Panc1 (cell line): ENCODE data around the gene CASP10. TPM values are rescaled to one million over a fixed set of nuclear protein-coding genes. Genes with fewer than 3 reads are reported as not detected.

Experiments
- ATAC-seq: fragments of 200-7000 bp; cut with Tn5 transposase; 2 replicates; pipeline ENCODE4 v1.9.1; 2020; ENCODE audit warnings: mild to moderate bottlenecking, moderate library complexity
- BruUV-seq: library from RNA; stranded (reverse); fragments of 400-500 nt; replicated peaks from 2 replicates; lab custom pipeline; 2021; lab: Mats Ljungman, UMichigan
- CTCF ChIA-PET: fragments of 300-600 bp; sonication (Branson Sonifier 250); formaldehyde crosslinking; loops from one replicate; lab custom pipeline; 2022; ENCODE audit warnings: antibody characterized with exemption; lab: Charles Lee
- POLR2A ChIA-PET: fragments of 300-600 bp; sonication (Branson Sonifier 250); formaldehyde crosslinking; loops from one replicate; lab custom pipeline; 2022; ENCODE audit warnings: antibody characterized with exemption; lab: Charles Lee
- DNase-seq: peaks from one replicate; pipeline ENCODE4 v3.0.0-alpha.2; 2010; ENCODE audit warnings: low read depth, low spot score
- H3K27ac ChIP-seq: 2 replicates; pipeline ENCODE4 v1.5.1; 2011; ENCODE audit warnings: mild to moderate bottlenecking, low read length, inconsistent platforms
- H3K27me3 ChIP-seq: fragments of 200-500 bp; sonication (Bioruptor generic); 2 replicates; pipeline ENCODE4 v1.6.0; 2014; ENCODE audit warnings: low read length, inconsistent platforms; ENCODE audit not compliant: control insufficient read depth, insufficient read depth
- H3K36me3 ChIP-seq: fragments of 200-500 bp; sonication (Bioruptor generic); 2 replicates; pipeline ENCODE4 v1.5.1; 2014; ENCODE audit warnings: inconsistent platforms, mild to moderate bottlenecking, low read length, moderate library complexity; ENCODE audit not compliant: control insufficient read depth, insufficient read depth
- H3K4me1 ChIP-seq: 2 replicates; pipeline ENCODE4 v1.5.1; 2011; ENCODE audit warnings: inconsistent platforms, mild to moderate bottlenecking, low read length, moderate library complexity; ENCODE audit not compliant: control insufficient read depth, insufficient read depth
- H3K4me3 ChIP-seq, 2 experiments: 2 replicates each; pipeline ENCODE4 v1.5.1; 2011 to 2012; ENCODE audit warnings: low read depth in 2 of 2, low read length in 2 of 2, mild to moderate bottlenecking in 2 of 2, inconsistent platforms in 1 of 2, moderate library complexity in 1 of 2
- H3K9me3 ChIP-seq: fragments of 200-500 bp; sonication (Bioruptor generic); 2 replicates; pipeline ENCODE4 v1.5.1; 2014; ENCODE audit warnings: low read depth, mild to moderate bottlenecking, inconsistent platforms, low read length, moderate library complexity; ENCODE audit not compliant: control insufficient read depth, insufficient read depth
- POLR2AphosphoS5 ChIP-seq: IDR thresholded peaks from 2 replicates; pipeline ENCODE4 v1.6.1; 2012; ENCODE audit warnings: mild to moderate bottlenecking, low read depth, low read length, moderate library complexity
- SIN3A ChIP-seq: IDR thresholded peaks from 2 replicates; pipeline ENCODE4 v1.6.1; 2012; ENCODE audit warnings: low read depth, mild to moderate bottlenecking, low read length, moderate library complexity, borderline replicate concordance; ENCODE audit not compliant: insufficient read depth
- TCF7L2 ChIP-seq: IDR thresholded peaks from 2 replicates; pipeline ENCODE4 v1.6.1; 2011; ENCODE audit warnings: mild to moderate bottlenecking, low read depth, low read length, inconsistent platforms
- in situ Hi-C: cut with HindIII; loops from 2 replicates; pipeline ENCODE4 v1.10.0; 2016; ENCODE audit warnings: low sequenced_read_pairs, low pct_unique_long_range_greater_than_20kb
- intact Hi-C: fragments of 100-400 bp; cut with micrococcal nuclease; formaldehyde crosslinking; loops from one replicate; pipeline ENCODE4 v1.10.0; 2022; ENCODE audit not compliant: unreplicated experiment
- total RNA-seq: library from RNA; stranded (reverse); gene quantifications from one replicate; pipeline ENCODE4 v1.2.1, GENCODE V29; 2021; ENCODE audit not compliant: unreplicated experiment
- TF ChIP-seq, protein P1 (sequence below), 2 experiments: IDR thresholded peaks; 2 replicates each; pipeline ENCODE4 v1.6.1; 2011 to 2012; ENCODE audit warnings: low read depth in 2 of 2, control low read depth in 1 of 2, low read length in 1 of 2, mild to moderate bottlenecking in 1 of 2, moderate library complexity in 1 of 2; ENCODE audit not compliant: insufficient read depth in 1 of 2
- TF ChIP-seq, protein P2 (sequence below): fragments of 450-650 bp; IDR thresholded peaks from 2 replicates; pipeline ENCODE4 v1.5.1; 2017; ENCODE audit warnings: mild to moderate bottlenecking

The CASP10 gene
- total RNA-seq, 1 experiment from 2014 or later: 0.87 TPM

DNA sequence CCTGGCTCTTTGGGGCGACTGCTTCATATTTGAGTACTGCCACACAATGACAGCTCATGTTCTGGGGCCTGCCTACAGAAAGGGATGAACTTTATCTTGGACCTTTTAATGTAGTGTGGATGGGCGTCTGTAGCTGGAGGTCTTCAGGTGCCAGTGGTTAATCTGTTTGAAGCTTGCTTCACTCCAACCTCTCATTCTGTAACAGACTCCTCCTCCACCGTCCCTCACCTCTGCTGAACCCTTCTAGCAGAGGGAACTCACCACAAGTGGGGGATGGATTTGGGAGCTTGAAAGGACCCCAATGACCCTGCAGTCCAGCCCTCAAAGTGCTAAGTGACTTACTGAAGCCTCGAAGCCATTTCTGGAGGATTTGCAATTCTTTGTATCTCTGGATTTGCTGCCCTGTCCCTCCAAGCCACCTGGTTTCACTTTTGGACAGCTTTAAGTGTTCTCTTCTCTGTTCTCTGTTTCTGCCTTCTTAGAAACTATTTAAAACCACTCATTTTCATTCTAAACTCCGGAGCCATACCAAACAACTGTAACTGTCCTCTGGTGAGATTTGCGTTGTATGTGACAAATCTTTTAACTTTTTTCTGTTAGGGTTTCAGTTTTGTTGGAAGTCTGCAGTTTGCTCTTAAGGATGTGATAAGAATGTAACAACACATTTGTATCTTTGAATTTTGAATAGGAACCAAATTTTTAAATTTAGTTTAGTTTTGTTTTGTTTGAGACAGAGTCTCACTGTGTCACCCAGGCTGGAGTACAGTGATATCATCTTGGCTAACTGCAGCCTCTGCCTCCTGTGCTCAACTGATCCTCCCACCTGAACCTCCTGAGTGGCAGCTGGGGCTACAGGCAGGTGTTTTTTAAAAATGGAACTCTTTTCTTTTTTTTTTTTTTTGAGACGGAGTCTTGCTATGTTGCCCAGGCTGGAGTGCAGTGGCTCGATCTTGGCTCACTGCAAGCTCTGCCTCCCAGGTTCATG lies 40.4 kb downstream of the CASP10 start:
- H3K27me3 ChIP-seq: no peaks in the 10 kb centered on the region
- no peak overlapping the region for H3K27ac ChIP-seq
- no peaks in the 10 kb centered on the region for H3K36me3 ChIP-seq
- no TSS peak for BruUV-seq
- ChIA-PET CTCF (no interaction called here), POLR2A (no interaction called here)
- in situ Hi-C loops: no loop called here
- H3K4me3 ChIP-seq: no peak overlapping the region
- intact Hi-C loops: no loop called here
- DNase-seq (no peak), ATAC-seq (no peak)
- H3K4me1 ChIP-seq: no peaks in the 10 kb centered on the region
- H3K9me3 ChIP-seq: no peaks in the 10 kb centered on the region
- TF ChIP-seq, protein P1, sequence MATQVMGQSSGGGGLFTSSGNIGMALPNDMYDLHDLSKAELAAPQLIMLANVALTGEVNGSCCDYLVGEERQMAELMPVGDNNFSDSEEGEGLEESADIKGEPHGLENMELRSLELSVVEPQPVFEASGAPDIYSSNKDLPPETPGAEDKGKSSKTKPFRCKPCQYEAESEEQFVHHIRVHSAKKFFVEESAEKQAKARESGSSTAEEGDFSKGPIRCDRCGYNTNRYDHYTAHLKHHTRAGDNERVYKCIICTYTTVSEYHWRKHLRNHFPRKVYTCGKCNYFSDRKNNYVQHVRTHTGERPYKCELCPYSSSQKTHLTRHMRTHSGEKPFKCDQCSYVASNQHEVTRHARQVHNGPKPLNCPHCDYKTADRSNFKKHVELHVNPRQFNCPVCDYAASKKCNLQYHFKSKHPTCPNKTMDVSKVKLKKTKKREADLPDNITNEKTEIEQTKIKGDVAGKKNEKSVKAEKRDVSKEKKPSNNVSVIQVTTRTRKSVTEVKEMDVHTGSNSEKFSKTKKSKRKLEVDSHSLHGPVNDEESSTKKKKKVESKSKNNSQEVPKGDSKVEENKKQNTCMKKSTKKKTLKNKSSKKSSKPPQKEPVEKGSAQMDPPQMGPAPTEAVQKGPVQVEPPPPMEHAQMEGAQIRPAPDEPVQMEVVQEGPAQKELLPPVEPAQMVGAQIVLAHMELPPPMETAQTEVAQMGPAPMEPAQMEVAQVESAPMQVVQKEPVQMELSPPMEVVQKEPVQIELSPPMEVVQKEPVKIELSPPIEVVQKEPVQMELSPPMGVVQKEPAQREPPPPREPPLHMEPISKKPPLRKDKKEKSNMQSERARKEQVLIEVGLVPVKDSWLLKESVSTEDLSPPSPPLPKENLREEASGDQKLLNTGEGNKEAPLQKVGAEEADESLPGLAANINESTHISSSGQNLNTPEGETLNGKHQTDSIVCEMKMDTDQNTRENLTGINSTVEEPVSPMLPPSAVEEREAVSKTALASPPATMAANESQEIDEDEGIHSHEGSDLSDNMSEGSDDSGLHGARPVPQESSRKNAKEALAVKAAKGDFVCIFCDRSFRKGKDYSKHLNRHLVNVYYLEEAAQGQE (IDR thresholded peaks at IDR 0.05; ENCODE audit: insufficient read depth in 1 of 2, low read depth in 2 of 2, low read length in 1 of 2): no peak
- TF ChIP-seq, protein P2, sequence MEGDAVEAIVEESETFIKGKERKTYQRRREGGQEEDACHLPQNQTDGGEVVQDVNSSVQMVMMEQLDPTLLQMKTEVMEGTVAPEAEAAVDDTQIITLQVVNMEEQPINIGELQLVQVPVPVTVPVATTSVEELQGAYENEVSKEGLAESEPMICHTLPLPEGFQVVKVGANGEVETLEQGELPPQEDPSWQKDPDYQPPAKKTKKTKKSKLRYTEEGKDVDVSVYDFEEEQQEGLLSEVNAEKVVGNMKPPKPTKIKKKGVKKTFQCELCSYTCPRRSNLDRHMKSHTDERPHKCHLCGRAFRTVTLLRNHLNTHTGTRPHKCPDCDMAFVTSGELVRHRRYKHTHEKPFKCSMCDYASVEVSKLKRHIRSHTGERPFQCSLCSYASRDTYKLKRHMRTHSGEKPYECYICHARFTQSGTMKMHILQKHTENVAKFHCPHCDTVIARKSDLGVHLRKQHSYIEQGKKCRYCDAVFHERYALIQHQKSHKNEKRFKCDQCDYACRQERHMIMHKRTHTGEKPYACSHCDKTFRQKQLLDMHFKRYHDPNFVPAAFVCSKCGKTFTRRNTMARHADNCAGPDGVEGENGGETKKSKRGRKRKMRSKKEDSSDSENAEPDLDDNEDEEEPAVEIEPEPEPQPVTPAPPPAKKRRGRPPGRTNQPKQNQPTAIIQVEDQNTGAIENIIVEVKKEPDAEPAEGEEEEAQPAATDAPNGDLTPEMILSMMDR: no peak
- TF ChIP-seq TCF7L2 (no peak), POLR2AphosphoS5 (no peak), SIN3A (no peak)

- BruUV-seq: no TSS peak
- ChIA-PET POLR2A (no interaction called here), CTCF (no interaction called here)
- H3K4me1 ChIP-seq: peaks cover 17% of the 10 kb centered on the region
- H3K27ac ChIP-seq: no peak overlapping the region
- DNase-seq (no peak), ATAC-seq (no peak)
- no peaks in the 10 kb centered on the region for H3K9me3 ChIP-seq
- intact Hi-C loops (no loop called here), in situ Hi-C loops (no loop called here)
- H3K4me3 ChIP-seq: no peak overlapping the region
- TF ChIP-seq, protein P1 (IDR thresholded peaks at IDR 0.05; ENCODE audit: insufficient read depth in 1 of 2, low read depth in 2 of 2, low read length in 1 of 2): no peak
- no peak for TF ChIP-seq TCF7L2
- no peak for TF ChIP-seq SIN3A
- no peak for TF ChIP-seq POLR2AphosphoS5
- TF ChIP-seq, protein P2: no peak
- H3K27me3 ChIP-seq: no peaks in the 10 kb centered on the region
- H3K36me3 ChIP-seq: no peaks in the 10 kb centered on the region
These were observed 45.5 kb downstream of the CASP10 start for GRCh38 chr2:201228271-201228911.
